K562 (cell line): ENCODE measurements around the gene GANAB. TPM values are rescaled to one million over a fixed set of nuclear protein-coding genes. Genes with fewer than 3 reads are reported as not detected.

Source experiments
- CC2D1A ChIP-seq: fragments of 450-650 bp; IDR thresholded peaks from 2 replicates; pipeline ENCODE4 v1.6.1; 2017; ENCODE audit warnings: mild to moderate bottlenecking
- JUNB ChIP-seq: fragments of 450-650 bp; formaldehyde crosslinking; conservative IDR thresholded peaks from 2 replicates; pipeline ENCODE4 v1.4.0; 2020; ENCODE audit warnings: mild to moderate bottlenecking
- MAFG ChIP-seq: fragments of 450-650 bp; conservative IDR thresholded peaks from 2 replicates; pipeline ENCODE4 v1.6.1; 2016; ENCODE audit warnings: missing genetic modification characterization, missing compliant biosample characterization
- PTTG1 ChIP-seq: fragments of 450-650 bp; IDR thresholded peaks from 2 replicates; pipeline ENCODE4 v1.6.1; 2016; ENCODE audit warnings: low read depth, mild to moderate bottlenecking, missing genetic modification characterization, missing compliant biosample characterization
- ZBTB40 ChIP-seq, 2 experiments: fragments of 450-650 bp in 1 of 2; sonication (generic) in 1 of 2; formaldehyde crosslinking in 1 of 2; IDR thresholded peaks; 2 replicates each; pipeline versions ENCODE4 v1.7.1 to v1.9.0; 2016 to 2022; ENCODE audit warnings: inconsistent platforms in 1 of 2, mild to moderate bottlenecking in 1 of 2, missing genetic modification reagents in 1 of 2
- ZNF280A ChIP-seq: fragments of 450-650 bp; IDR thresholded peaks from 2 replicates; pipeline ENCODE4 v1.6.1; 2018; ENCODE audit warnings: mild to moderate bottlenecking, low read depth; ENCODE audit not compliant: partially characterized antibody
- ZNF609 ChIP-seq: sonication (generic); formaldehyde crosslinking; IDR thresholded peaks from 2 replicates; pipeline ENCODE4 v1.8.1; 2023; ENCODE audit warnings: missing genetic modification reagents, mild to moderate bottlenecking, borderline replicate concordance
- polyA plus RNA-seq, 8 experiments: library from polyadenylated mRNA; depleted of rRNA in 4 of 8; stranded (reverse) in 5 of 8; unstranded in 3 of 8; fragments of >200 nt; fragmentation: Nextera tagmentation in 2 of 8; fragmentation: Illumina TruSeq in 1 of 8; extraction: Ambion mirVana in 2 of 8; extraction: Trizol in 1 of 8; gene quantifications; 2 replicates each; pipeline versions ENCODE4 v1.2.1 to v1.2.3, GENCODE V29; 2011 to 2014; ENCODE audit warnings: inconsistent platforms in 1 of 8, missing spikeins in 1 of 8
- total RNA-seq, 7 experiments: library from RNA; depleted of rRNA in 6 of 7; stranded (reverse); fragments of >200 nt in 6 of 7; fragmentation: Illumina TruSeq in 2 of 7; extraction: Trizol in 2 of 7; gene quantifications; 2 replicates each; pipeline versions ENCODE4 v1.2.1 to v1.2.3, GENCODE V29; 2011 to 2021; ENCODE audit warnings: low replicate concordance in 1 of 7
- TF ChIP-seq, protein P1 (sequence below), 2 experiments: fragments of 250-450 bp in 1 of 2; fragments of 450-650 bp in 1 of 2; sonication (Bioruptor Pico) in 1 of 2; IDR thresholded peaks; 2 replicates each; pipeline versions ENCODE4 v1.6.1 to v1.8.0; 2016 to 2021; ENCODE audit warnings: mild to moderate bottlenecking in 2 of 2, moderate library complexity in 2 of 2, missing compliant biosample characterization in 1 of 2, missing genetic modification characterization in 1 of 2

GANAB gene
- total and polyA plus RNA-seq, 9 of the 15 experiments (the other 6 are each of a cell fraction or from before 2014, with no cell fraction given) = 6.5 to 284 (median 161) TPM

DNA sequence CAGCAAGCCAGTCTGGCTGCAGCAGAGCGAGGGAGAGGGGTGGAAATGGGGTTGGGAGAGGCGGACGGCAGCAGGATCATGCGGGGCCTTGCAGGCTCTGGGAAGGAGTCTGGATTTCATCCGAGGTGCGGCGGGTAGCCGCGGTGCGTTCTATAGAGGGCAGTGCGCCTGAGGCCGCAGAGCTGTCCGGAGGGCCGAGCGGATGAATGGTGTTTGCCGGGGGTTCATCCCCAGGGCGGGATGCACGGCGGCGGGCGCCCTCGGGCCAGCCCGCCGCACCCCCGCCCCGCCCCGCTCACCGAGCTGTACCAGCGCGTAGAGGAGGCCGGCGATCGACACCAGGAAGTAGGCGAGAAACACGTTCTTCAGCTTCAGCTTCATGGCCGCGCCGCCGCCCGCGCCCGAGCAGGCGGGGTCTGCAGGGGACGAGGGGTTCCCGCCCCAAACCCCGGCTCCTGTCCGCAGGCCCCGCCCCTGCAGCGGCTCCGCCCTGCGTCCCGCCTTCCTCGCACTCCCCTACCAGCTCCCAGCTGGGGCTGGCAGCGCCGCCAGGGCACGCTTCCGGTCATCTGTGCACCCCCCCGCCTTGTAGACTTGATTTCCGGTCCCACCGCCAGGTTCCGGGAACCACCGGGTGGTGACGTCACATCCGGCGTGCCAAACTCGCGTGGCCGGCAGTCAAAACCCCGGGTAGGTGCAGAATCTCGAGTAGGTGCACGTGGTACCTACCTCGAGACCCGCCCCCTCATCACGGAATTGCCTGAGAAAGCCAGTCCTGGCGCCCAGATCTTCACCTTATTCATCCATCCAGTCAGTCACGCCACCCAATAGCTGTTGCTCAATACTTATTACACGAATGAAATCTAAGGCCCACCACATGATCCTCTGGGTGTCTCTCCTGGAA, 24.6 kb downstream of the GANAB start, which contains the start of gene B3GAT3 (continued):
- TF ChIP-seq ZBTB40 (IDR thresholded peaks at IDR 0.05) (peak; percentile 98), ZBTB40 (CRISPR knock-in tag; IDR thresholded peaks at IDR 0.05) (no peak), ZNF609 (CRISPR knock-in tag) (0 out of 2 replicates have a peak, but pooled peaks have one; percentile 44), MAFG (tag) (no peak), CC2D1A (no peak), ZNF280A (no peak), PTTG1 (tag) (no peak), JUNB (peak; percentile 78)
- TF ChIP-seq, protein P1, sequence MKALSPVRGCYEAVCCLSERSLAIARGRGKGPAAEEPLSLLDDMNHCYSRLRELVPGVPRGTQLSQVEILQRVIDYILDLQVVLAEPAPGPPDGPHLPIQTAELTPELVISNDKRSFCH (CRISPR knock-in tag; IDR thresholded peaks at IDR 0.05) = no peak
- TF ChIP-seq, protein P1 (tag; IDR thresholded peaks at IDR 0.05) = 0 out of 2 replicates have a peak, but pooled peaks have one; percentile 21
